WERI-Rb-1 (cell line): ENCODE measurements around the gene DNAAF1.
"Not testable (repeated sequence)": the region's sequence is repeated elsewhere in the genome, so short reads cannot be mapped to it uniquely, and the experiment has no call there.

Experiments used
- DNase-seq: peaks from one replicate; pipeline ENCODE4 v3.0.0-alpha.2; 2020
- H3K27ac ChIP-seq: fragments of 250-450 bp; sonication (Bioruptor Pico); 2 replicates; pipeline ENCODE4 v1.5.1; 2020; ENCODE audit warnings: mild to moderate bottlenecking, moderate library complexity
- H3K27me3 ChIP-seq: fragments of 250-450 bp; sonication (Bioruptor Pico); 2 replicates; pipeline ENCODE4 v1.5.1; 2021; ENCODE audit warnings: mild to moderate bottlenecking, low read depth, moderate library complexity; ENCODE audit not compliant: insufficient read depth, severe bottlenecking
- H3K36me3 ChIP-seq: fragments of 250-450 bp; sonication (Bioruptor Pico); 2 replicates; pipeline ENCODE4 v1.5.1; 2020; ENCODE audit warnings: mild to moderate bottlenecking, moderate library complexity
- H3K4me3 ChIP-seq: 2 replicates; pipeline ENCODE4 v1.5.1; 2011; ENCODE audit warnings: low read depth, mild to moderate bottlenecking, control low read depth, low read length
- H3K9me3 ChIP-seq: fragments of 250-450 bp; sonication (Bioruptor Pico); 2 replicates; pipeline ENCODE4 v1.5.1; 2021; ENCODE audit warnings: mild to moderate bottlenecking, moderate library complexity; ENCODE audit not compliant: severe bottlenecking
- CTCF ChIP-seq: IDR thresholded peaks from 2 replicates; pipeline ENCODE4 v1.5.1; 2011; ENCODE audit warnings: low read depth, mild to moderate bottlenecking, control low read depth, inconsistent platforms, low read length

DNAAF1 gene

GRCh38 chr16:84198401-84198800, 53.3 kb downstream of the DNAAF1 start:
- Histone ChIP-seq H3K9me3 (no peaks in the 10 kb centered on the region), H3K27ac (no peak overlapping the region), H3K36me3 (no peaks in the 10 kb centered on the region), H3K4me3 (no peak overlapping the region), H3K27me3 (no peaks in the 10 kb centered on the region)
- no peak for TF ChIP-seq CTCF
- no peak for DNase-seq

- Histone ChIP-seq H3K27ac (peak overlapping the region; percentile 12; the same call in 1 of the 2 replicates), H3K36me3 (no peaks in the 10 kb centered on the region), H3K9me3 (no peaks in the 10 kb centered on the region), H3K4me3 (no peak overlapping the region), H3K27me3 (no peaks in the 10 kb centered on the region)
- TF ChIP-seq CTCF = no peak
- peak; percentile 14 for DNase-seq
Measured at GRCh38 chr16:84199097-84199496, 54.0 kb downstream of the DNAAF1 start.

GRCh38 chr16:84199861-84200260, 54.8 kb downstream of the DNAAF1 start:
- H3K27ac ChIP-seq = no peak overlapping the region
- TF ChIP-seq CTCF = no peak
- no peaks in the 10 kb centered on the region for H3K36me3 ChIP-seq
- no peaks in the 10 kb centered on the region for H3K27me3 ChIP-seq
- H3K9me3 ChIP-seq = no peaks in the 10 kb centered on the region
- no peak overlapping the region for H3K4me3 ChIP-seq
- no peak for DNase-seq

- H3K9me3 ChIP-seq, H3K4me3 ChIP-seq, H3K27ac ChIP-seq, DNase-seq, H3K36me3 ChIP-seq, H3K27me3 ChIP-seq: not testable (repeated sequence)
Measured at GRCh38 chr16:84204551-84204950, 59.4 kb downstream of the DNAAF1 start.

- not testable (repeated sequence) for H3K36me3 ChIP-seq, H3K27me3 ChIP-seq, H3K9me3 ChIP-seq, DNase-seq, H3K27ac ChIP-seq, H3K4me3 ChIP-seq
Measured at GRCh38 chr16:84205123-84205522, 60.0 kb downstream of the DNAAF1 start.

GRCh38 chr16:84205976-84206691, 61.0 kb downstream of the DNAAF1 start:
- Histone ChIP-seq H3K27me3 (no peaks in the 10 kb centered on the region), H3K36me3 (no peaks in the 10 kb centered on the region), H3K4me3 (no peak overlapping the region), H3K9me3 (no peaks in the 10 kb centered on the region), H3K27ac (no peak overlapping the region)
- no peak for DNase-seq
- no peak for TF ChIP-seq CTCF

- H3K27me3 ChIP-seq = no peaks in the 10 kb centered on the region
- H3K4me3 ChIP-seq = no peak overlapping the region
- no peaks in the 10 kb centered on the region for H3K36me3 ChIP-seq
- no peak for TF ChIP-seq CTCF
- H3K27ac ChIP-seq = no peak overlapping the region; the same call in 1 of the 2 replicates
- no peaks in the 10 kb centered on the region for H3K9me3 ChIP-seq
- no peak for DNase-seq
Measured at GRCh38 chr16:84207251-84207650, 62.1 kb downstream of the DNAAF1 start.
